HG02798 (cell line): ENCODE data around the gene KRT14.
"Not testable (repeated sequence)": the region's sequence is repeated elsewhere in the genome, so short reads cannot be mapped to it uniquely, and the experiment has no call there.

ENCODE experiments used
- ATAC-seq: cut with Tn5 transposase; IDR thresholded peaks from one replicate; pipeline ENCODE4 v1.9.1; 2021; ENCODE audit warnings: mild to moderate bottlenecking; ENCODE audit not compliant: unreplicated experiment, poor library complexity

The KRT14 gene

DNA sequence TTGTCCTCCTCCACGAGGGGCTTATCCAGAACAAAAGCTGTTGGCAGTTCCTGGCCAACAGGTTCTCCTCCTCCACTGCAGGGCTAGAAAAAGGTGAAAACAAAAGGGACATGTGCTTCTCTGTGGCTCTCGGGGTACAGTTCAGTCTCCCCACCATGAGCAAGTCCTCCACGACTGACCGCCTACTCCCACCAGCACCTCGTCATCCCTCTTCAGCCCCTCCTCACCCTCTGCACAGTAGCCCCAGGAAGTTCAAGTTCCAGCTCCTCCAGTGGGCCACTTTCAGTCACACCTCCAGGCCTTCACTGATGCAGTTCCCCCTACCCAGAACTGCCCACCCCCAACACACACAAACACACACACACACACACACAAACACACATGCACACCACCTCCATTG lies 34.2 kb downstream of the KRT14 start:
- ATAC-seq = no peak

DNA sequence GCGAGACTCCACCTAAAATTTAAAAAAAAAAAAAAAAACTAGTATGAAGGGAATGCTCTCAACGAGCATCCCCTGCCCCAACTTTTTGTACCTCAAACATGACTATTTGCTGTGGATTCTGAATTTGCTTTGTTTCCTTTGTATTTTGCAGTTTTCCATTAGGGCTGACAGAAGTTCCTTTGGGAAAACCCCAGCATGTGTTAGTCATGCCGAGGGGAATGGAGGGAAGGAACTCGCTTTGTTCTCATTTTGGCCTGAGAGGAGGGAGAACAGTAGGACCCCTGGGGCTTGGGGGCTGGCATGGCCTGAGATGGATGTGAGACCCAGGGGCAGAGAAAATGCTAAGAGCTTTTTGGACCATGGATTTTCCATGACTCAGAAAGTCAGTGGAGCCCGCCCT lies 35.3 kb downstream of the KRT14 start:
- no peak for ATAC-seq

DNA sequence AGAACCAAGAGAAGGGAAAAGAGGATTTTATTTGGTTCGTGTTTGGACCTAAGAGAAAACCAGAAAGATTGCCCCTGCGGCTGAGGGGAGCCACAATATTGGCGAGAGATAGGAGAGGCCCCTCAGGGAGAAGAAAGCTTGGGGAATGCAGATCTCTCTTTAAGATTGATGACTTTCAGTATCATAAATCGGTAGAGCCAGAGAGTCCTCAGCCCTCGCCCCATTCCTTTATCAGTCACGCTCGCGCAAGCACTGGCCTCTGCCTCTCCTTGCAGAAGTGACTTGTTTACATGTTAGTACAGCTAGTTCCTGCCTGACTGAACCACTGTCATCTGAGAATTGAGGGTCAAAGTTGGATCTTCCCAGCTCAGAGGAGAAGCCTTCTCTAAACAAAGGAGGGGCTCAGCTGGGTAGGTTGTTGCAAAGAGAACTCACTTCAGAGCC lies 37.1 kb downstream of the KRT14 start:
- ATAC-seq = no peak

DNA sequence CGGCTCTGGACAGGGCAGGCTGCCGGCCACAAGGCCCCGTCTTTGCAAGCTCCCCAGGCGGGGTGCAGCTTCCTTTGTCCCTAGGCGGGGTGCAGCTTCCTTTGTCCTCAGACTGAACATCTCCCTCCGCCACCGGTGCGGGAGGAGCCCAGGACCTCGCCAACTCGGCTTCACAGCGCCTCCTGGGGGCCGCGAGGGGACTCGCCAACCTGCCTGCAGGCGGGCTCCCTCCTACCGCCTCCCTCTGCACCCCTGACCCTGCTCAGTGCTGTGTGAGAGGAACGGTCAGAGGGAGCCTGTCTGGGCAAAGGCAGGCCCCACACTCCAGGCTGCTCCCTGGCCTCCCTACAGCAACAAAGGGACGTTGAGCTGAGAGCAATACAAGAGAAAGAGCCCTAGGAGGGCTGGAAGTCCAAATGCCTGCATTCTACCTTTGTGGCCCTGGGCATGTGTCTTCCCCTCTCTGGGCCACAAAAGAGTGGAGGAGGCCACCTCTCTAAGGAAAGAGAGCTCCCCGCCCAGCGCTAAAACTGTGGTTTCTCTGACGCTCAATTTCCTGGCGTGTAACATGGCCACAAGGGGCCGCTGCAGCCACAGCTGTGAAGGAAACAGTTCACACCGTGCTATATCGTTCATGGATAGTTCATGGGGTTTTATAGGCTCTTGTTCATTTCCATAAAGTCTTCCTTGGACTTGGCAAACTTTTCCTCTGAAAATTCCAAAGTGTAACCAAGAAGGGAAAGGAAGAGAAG lies 37.7 kb downstream of the KRT14 start:
- ATAC-seq = peak; percentile 66

DNA sequence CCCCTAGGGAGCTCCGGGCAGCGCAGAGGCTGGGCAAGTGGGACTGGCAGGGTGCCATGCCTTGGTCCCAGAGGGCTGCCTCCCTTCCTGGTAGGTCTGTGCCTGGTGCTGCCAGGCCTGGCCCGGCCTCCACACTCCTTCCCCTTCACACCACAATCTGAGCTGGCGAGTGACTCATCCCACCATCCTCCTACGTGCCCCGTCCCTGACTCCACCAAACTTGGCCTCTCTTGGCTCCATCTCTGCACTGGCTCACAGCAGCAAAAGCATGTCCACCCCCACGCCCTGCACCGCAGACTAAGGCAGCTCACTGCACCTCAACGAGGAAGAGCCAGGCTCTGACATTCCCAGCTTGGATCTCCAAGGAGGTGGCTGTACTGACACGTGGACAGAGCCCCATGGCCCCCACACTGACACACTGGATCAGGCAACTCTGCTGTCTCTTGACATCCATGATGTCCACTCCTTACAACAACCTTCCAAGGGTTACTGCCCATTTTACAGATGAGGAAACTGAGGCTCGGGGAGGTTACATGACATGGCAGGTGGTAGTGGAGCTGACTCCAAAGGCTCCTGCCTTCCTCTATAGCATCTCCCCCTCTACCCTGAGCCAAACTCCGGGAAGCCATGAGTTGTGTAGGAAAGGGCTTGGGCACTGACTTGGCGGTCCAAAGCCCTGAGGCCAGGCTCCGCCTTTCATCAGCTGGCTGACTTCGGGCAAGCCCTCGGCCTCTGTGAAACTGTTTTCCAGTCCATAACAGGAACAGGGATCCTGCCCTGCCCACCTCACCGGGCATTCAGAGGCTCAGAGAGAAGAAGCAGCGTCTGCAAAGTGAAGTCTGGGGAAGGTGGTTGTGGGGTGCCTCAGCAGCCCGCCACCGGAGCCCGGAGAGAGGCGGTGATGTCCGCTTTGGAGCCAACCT lies 38.5 kb downstream of the KRT14 start:
- peak; percentile 9 for ATAC-seq

DNA sequence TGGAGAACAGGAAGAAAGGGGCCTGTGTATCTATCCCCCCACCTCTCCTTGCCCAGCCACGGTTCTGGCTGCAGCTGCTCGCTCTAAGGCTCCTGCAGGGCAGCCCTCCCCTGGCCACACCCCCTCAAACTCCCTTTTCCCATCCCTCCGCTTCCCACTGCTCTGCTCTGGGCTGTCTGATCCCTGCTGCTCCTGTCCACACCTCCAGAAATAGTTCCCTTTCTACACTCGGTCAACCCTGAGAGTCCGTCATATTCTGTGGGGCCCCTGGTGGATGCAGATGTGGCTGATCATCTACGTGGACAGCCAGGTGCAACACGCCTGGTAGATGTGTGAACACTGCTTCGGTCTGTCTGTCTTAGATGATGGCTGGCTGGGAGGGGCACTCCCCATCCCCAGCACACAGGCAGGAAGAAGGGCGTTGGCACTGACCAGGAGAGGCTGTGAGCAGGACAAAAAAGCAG lies 39.3 kb downstream of the KRT14 start:
- no peak for ATAC-seq

DNA sequence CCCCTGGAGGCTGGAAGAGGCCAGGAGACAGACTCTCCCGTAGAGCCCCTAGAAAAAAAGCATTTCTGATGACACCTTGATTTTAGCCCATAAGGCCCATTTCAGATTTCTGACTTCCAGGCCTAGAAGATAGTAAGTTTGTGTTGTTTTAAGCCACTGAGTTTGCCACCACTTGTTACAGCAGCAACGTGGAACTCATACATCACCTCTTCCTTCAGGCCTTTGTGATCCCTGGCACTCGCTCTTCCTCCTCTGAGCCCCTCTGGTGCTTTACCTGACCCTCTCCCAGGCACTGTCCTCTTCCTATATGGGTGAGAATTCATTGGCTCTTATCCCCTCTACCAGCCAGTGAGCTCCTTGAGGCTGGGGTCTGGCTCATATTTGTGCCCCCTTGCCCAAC lies 39.9 kb downstream of the KRT14 start:
- no peak for ATAC-seq

DNA sequence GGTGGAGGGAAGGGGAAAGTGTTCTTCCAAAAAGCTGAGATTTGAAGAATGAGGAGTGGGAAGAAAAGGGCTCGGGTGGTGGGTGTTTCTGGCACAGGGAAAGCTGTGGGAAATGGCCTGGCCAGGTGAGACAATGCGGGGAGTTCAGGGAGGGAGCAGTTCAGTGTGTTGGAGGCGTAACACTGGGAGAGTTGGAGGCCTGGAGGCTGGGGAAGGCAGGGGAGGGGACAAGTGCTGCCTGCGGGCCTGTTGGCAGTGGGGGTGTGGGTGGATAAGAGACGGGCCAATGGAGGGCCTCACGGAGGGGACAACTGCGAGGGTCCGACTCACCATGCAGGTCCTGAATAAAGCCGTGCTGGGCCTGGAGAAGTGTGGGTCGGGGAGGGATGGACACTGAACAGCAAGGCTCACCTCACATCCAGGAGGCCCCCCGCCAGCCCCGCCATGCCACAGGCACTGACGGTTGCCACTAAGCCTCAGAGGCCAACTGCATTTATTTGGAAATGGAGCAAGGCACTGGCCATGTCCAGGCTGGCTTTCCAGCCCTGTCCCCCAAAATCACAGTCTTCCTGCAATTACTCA lies 40.8 kb downstream of the KRT14 start:
- ATAC-seq = no peak

DNA sequence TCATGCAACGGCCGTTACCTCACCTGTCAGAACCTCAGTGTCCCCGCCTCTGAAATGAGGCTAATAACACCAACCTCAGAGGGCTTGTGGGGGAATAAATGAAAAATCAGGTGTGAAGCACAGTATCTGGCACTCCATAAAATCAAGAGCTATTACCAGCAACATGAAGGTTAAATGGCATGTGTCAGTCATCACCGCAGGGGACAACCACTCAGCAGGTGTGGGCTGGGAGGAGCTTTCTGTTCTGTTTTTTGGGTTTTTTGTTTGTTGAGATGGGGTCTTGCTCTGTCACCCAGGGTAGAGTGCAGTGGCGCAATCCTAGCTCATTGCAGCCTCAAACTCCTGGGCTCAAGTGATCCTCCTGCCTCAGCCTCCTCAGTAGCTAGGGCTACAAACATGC lies 41.8 kb downstream of the KRT14 start:
- no peak for ATAC-seq

DNA sequence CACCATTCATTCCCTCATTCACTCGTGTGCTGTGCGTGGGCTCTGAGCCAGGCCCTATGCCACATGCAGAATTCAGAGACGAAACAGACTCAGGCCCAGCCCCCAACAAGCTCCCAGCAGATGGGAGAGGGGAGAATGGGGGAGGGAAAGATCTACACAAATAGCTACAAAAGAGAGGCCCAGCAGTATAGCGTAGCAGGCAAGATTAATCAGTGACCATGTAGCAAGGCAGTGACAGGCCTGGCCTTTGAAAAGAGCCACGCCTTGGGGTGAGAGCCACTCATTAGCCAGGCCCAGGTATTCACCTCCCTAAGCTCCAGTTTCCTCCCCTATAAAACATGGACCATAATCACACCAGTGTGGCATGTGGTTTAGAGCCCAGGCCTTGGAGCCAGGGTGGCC lies 42.2 kb downstream of the KRT14 start:
- ATAC-seq = no peak

DNA sequence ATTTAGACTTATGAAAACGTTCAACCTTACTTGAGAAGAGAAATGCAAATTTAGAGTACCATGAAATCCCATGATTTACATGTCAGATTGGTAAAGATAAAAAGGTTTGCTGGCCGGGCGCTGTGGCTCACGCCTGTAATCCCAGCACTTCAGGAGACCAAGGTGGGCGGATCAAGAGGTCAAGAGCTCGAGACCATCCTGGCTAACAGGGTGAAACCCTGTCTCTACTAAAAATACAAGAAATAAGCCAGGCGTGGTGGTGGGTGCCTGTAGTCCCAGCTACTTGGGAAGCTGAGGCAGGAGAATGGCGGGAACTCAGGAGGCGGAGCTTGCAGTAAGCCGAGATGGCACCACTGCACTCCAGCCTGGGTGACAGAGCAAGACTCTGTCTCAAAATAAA lies 43.9 kb downstream of the KRT14 start:
- not testable (repeated sequence) for ATAC-seq

DNA sequence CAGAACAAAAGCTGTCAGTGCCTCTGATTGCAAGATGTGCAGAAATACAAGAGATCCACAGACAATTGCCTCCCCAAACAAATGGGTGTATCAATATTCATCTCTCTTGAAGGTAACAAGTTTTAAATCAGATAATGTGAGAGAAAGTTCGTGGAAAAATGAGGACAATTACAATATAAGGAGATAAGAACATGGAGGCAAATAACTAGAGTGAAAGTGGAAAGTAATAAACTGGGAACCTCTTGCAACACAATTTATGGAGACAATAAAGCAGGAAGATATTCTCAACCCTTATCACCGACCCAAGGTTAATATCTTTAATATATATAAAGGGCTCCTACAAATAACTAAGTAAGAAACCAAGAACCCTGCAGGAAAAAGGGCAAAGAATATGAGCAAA lies 44.3 kb downstream of the KRT14 start:
- no peak for ATAC-seq

DNA sequence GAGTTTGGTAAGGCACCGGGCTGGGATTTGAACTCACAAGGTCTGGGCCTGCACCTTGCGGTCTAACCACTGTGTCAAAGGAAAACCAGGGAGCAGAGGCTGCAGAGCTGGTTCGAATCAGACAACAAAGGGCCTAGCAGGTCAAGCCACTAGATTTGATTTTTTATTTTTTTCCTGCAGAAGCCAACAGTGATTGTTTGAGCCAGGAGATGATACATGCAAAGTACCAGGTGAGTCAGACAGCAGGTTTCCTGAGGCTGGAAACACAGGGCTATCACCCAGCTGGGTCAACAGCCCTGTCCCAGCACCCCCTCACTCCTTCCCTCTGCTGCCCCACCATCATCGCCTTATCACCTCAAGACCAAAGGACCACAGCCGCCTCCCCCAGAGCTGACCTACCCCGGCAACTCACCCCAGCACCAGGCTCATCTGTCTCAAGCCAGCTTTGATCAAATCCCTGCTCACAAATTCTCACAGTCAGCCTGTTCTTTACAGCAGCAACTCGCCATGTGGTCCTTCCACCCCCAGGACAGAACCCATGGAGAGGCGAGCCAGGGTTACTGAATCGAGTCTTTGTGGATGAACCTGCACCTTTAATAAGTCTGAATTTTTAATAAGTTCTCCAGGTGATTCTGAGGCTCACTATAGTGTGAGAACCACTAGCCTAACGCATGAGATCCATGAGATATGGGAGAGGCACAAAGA lies 45.6 kb downstream of the KRT14 start:
- ATAC-seq = no peak

DNA sequence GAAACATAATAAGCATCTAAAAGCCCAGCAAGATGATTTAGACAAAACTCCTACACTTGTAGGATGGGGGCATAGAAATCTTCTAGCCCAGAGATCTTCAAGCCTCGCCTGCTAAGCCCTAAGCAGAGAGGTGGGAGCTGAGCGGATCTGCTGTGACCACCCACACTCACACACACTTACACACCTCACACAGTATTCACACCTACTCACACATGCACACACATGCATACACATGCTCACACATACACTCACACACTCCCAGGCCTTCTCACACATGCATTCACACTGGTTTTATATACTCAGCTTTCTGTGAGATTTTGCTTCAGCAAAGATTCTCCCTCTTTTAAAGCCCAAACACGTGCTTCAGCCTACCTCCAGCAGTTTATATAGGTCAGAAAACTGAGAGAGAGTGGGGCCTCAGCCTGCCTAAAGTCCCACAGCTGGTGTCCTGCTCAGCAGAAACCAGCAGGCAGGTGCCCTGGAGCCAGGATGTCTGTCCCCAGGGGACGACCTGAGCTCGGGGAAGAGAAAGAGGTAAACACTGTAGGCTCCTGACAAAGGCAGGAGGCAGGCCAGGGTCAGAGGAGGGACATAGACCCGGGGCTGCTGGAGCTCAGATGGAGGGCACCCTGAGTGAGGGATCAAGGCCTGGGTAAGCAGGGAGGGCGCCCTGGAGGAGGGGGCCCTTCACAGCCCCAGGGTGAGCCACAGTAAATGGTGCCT lies 46.6 kb downstream of the KRT14 start:
- ATAC-seq = no peak

DNA sequence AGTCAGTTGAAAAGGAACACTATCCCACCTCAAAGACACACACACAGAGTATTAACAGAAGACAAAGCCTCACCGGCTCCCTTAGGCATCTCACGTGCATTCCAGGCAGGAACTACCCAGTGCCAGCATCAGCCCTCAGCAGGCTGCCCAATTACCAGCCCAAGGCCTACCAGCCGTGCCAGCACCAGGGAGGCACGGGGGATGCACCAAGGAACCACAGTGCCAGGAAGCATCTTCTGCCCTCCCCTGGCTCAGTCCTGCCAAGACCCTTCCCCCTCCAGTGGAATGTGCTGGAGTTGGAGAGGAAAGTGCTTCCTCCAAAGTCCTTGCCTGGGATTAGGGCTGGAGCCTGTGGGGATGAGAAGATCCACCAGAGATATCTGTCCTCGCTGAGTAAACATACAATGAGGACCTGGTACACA lies 47.6 kb downstream of the KRT14 start:
- no peak for ATAC-seq

DNA sequence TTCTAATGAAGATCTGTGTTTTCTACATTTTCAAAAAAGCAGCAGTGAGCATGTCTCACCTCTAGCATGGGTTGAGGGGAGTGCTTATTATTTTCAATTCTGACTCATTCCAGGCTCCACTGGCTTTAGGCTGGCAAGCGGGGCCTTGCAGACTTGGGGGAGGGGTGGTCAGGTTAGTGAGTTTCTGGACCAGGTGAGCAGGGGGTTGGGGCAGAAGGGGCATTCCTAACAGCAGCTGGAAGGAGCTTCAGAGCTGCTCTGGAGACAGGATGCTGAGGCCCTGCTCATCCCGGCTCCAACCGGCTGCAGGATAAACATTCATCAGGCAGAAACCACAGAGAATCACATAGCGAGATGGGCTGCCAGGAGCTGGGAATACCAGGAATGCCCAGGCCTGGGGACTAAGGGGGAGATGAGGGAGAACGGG lies 48.1 kb downstream of the KRT14 start:
- ATAC-seq = no peak

DNA sequence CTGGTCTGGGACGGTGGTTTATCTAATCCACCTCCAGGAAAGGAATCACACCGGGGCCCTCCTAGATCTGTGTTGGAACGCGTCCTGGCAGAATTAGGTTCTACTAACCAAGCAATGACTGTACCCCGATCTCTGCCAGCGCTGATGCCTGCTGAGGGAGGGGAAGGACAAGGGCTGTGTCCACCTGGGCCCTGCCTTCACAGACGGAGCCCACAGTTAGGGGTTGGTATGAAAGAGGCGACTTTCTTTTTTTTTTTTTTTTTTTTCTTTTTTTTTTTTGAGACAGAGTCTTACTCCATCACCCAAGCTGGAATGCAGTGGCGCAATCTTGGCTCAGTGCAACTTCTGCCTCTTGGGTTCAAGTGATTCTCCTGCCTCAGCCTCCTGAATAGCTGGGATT lies 48.7 kb downstream of the KRT14 start:
- no peak for ATAC-seq

DNA sequence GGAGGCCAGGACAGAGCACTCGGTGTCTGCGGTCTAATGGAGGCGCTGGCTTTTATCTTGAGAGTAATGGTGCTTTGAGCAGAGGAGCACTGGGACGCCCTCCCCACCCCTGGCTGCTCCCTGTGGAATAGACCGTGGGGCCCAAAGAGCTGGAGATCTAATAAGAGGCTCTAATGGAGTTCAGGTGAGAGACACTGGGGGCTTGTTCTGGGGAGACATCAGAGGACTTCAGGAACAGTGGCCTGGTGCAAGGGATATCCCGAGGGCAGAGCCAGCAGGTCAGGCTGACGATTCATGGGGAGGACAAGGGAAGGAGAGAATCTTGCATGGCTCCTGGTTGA lies 49.1 kb downstream of the KRT14 start:
- no peak for ATAC-seq

DNA sequence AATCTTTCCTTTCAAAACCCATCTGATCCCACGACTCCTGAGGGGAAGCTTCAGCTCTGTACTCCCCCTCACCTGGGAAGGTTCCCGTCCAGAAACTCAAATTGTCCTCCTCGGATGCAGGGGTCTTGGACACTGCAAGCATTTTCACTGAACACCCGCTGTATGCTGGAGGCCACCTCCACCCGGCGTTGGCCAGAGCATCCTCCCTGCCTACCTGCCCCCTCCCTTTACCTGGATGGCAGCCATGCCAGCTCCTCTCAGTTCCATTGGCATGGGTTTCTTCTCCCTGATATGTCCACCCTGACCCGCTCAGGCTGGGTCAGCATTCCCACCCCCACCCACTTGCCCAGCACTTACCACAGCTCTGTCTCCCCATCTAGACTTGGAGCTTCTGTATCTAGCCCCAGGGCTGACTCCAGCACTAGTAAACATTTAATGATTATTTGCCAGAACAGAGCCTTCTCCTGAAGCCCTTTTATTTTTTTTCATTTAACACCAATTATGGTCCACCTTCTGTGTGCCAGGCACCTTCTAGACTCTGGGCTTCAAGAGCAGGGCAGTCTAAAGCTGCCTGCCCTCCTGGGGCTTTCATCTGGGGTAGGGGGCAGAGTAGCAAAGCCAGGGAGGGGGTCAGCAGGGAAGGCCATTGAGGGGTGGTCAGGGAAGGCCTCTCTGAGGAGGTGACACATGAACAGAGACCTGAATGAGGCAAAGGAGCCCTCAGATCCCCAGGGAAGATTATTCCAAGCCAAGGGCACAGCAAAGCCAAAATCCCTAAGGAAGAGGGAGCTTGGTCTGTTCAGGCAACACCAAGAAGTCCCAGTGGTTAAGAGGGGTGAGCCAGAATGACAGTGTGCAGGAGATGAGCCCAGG lies 49.7 kb downstream of the KRT14 start:
- no peak for ATAC-seq
